GM18511 (cell line): ENCODE measurements around the gene SLC16A5.
A peak's percentile ranks its signal among the peaks of the same experiment; 100 is the strongest.
"Not testable (repeated sequence)": the region's sequence is repeated elsewhere in the genome, so short reads cannot be mapped to it uniquely, and the experiment has no call there.

Experiments
- ATAC-seq: cut with Tn5 transposase; IDR thresholded peaks from one replicate; pipeline ENCODE4 v1.9.1; 2021; ENCODE audit warnings: mild to moderate bottlenecking, moderate library complexity; ENCODE audit not compliant: unreplicated experiment

SLC16A5 gene, protein sequence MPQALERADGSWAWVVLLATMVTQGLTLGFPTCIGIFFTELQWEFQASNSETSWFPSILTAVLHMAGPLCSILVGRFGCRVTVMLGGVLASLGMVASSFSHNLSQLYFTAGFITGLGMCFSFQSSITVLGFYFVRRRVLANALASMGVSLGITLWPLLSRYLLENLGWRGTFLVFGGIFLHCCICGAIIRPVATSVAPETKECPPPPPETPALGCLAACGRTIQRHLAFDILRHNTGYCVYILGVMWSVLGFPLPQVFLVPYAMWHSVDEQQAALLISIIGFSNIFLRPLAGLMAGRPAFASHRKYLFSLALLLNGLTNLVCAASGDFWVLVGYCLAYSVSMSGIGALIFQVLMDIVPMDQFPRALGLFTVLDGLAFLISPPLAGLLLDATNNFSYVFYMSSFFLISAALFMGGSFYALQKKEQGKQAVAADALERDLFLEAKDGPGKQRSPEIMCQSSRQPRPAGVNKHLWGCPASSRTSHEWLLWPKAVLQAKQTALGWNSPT

DNA sequence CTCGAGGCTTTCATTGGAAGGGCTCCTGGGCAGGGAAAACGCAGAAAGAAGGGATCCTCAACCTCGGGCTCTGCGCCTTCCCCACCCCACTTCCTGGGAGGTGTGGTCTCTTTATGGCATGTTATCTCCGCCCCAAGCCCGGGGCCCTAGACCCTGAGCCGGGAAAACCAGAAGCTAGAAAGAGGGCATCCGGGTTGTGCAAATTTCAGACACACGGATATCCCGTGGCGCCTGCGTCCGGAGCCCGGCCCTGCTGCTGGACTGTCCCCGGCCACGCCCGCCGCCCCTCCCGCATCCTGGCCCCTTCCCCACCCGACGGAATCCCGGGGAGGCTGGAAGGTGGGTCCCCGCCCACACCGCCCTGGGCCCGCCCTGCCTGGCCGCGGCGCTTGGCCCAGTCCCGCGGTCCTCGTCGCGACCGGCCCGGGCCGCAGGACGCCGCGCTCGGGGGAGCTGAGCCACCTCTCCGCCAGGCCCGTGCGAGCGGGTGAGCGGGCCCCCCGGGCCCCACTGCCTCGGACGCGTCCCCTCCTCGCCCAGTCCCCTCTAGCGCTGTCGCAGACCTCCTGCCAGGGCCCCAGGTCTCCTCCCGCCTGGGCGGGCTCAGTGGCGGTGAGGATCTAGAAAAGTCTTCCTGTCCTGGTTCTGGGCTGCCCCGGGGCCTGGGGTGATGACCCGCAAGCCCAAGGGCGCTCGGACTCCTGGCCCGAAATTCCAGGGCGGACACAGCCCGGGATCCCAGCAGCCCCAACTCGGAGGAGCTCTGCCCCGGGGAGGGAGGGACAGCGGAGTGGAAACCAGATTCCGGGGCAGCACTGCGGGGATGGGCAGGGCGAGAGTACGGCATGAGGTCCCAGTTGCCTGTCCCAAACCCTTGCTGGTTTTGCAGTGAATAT lies at the start of gene SLC16A5:
Gene SLC16A5 (plus strand): TSS at position 397 of the 896 bp plus-strand sequence. CDS start 5,683 bp downstream, outside the sequence.
- peak; percentile 61 for ATAC-seq

DNA sequence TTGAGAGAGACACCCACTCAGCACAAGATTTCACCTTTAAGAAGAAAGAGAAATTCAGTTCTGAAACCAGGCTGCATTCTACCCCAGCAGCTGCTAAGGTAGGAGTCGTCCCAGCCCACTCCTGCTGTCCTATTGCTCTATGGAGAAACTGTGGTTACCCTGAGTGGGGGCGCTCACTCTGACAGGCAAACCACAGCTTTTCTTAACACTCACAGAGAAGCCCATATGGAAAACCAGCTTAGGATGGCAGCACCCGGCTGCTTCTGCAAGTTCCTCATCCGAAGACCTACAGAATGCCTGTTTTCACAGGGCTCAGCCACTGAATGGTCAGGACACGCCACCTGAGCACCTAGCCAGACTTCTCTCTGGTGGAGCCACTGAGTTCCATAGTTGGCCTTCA lies 48.5 kb upstream of the SLC16A5 start:
- ATAC-seq, result no peak

DNA sequence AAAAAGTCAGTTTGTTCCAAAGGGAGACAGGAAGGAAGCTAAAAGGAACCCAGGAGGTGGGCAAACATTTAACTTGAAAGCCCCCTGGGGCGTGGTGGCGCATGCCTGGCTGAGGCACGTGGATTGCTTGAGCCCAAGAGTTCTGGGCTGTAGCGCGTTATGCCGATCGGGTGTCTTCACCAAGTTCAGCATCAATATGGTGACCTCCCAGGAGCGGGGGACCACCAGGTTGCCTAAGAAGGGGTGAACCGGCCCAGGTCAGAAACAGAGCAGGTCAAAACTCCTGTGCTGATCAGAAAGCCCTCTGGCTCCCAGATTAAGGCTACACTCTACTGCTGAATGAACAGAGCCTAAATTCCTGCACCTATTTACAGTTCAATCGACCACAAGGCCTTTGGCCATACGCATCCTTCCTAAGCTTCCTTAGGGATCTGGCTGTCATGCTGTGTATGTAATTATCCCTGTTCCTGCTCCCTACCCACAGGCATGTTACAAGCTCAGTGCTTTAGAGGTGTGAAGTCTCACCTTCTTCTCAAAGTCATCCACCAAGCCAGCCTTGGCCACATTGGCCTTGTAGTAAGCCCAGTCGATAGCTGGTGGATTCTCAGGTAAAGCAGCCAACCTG lies 46.0 kb upstream of the SLC16A5 start:
- no peak for ATAC-seq

DNA sequence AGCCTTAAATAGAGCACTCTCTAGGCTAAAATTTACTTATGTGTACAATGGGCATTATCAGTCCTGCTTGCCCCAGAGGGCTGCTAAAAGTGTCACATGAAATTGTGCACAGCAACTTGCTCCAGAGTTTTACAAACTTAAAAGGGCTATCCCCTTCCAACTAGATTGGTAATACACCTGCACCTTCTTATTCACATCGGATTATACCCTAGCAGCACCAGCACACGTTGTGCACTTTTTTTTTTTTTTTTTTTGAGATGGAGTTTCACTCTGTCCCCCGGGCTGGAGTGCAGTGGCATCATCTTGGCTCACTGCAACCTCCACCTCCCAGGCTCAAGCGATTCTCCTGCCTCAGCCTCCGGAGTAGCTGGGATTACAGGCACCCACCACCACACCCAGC lies 44.0 kb upstream of the SLC16A5 start:
- not testable (repeated sequence) for ATAC-seq

DNA sequence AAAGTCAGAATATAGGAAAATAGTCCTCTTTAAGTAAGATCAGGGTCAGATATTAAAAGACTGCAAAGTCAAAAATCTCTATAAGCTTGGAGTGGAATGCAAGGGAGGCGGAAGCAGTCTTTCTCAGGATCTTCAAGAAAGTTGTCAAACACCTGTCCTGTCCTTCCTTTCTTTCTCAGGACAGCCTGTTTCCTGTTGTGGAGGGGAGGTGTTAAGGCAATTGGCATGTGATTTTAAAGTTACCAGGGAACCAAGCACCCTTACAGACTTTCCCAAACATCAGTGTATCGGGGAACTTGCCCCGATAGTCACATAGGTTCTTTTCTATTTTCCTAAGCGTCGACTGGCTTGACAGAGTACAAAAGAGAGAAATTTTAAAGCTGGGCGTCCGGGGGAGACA lies 43.0 kb upstream of the SLC16A5 start:
- no peak for ATAC-seq

DNA sequence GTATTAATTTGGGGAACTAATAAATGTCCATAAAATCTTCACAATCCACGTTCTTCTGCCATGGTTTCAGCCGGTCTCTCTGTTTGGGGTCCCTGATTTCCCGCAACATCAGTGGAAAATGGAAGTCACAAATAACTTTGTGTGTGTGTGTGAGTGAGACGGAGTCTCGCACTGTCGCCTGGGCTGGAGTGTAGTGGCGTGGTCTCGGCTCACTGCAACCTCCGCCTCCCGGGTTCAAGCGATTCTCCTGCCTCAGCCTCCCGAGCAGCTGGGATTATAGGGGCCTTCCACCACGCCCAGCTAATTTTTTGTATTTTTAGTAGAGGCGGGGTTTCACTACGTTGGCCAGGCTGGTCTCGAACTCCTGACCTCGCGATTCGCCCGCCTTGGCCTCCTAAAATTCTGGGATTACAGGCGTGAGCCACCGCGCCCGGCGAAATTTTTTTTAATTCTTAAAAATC lies 41.8 kb upstream of the SLC16A5 start:
- ATAC-seq, result not testable (repeated sequence)

DNA sequence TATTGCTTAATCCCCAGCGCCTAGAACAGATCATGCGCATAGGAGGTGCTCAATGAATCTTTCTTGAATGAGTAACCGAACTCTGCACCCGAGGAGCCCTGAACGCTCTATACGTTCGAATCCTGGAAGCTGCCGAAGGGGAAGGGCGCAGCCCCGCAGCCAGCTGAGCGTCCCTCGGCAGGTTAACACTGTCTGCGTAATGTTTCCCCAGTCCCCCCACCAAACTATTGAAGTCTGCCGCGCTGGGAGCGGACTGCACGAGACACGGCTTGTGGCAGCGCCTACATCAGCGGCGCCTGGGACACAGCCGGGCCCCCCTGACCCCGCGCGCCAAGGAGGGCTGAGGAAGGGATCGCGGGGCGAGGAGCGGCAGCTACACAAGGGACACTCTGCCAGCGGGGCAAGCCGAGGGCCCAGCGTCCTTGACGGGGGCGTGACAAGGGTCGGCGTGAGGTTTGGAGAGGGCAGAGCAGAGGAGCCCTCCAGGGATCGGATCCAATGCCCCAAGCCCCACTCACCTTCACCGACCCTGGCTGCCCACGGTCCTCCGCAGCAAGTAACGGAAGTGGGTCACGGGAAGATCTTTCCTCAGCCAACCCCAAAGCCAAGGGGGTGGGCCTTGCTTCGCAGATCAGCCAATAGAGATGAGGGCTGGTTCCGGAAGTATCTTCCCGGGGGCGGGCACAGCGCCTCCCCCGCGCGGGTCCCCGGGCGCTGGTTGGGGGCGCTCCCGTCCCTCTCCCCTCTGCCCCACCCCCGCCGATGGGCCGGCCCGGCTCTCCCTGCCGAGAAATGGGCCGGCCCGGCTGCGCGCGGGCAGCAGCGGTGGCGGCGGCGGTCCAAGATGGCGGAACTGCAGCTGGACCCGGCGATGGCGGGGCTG lies 41.1 kb upstream of the SLC16A5 start, which contains the start of the genes ATP5PD and KCTD2:
Gene ATP5PD (minus strand): TSS at position 563 of the 883 bp plus-strand sequence. CDS start 4,319 bp downstream, outside the sequence.
Gene KCTD2 (plus strand): TSS at position 819 of the 883 bp plus-strand sequence. CDS start 26 bp downstream, at position 845.
- ATAC-seq, result peak; percentile 95

DNA sequence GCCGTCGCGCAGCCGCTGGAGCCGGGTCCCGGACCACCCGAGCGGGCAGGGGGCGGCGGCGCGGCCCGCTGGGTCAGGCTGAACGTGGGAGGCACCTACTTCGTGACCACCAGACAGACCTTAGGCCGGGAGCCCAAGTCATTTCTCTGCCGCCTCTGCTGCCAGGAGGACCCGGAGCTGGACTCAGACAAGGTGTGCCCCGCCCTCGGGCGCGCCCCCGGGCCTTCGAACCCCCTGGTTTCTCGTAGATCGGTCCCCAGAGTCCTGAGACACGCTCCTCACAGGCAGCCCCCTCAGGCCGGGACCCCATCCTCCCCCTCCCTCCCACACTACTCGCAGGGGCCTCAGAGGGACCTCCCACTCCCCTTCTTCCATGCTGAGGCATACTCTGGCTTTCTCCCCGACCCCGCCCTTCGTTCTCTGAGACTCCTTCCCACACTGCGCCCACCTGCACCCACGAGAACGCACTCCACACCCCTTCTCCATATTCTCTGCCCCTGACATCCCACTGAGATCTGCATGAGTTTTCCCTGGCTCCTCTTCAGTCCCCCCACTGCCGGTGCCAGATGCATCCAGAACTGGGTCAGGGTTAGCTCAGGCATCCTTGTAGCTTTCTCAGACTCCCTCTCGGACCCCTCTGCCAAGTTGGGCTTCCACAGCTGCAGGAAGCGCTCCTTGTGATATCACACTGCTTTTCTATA lies 40.2 kb upstream of the SLC16A5 start:
- peak; percentile 2 for ATAC-seq

DNA sequence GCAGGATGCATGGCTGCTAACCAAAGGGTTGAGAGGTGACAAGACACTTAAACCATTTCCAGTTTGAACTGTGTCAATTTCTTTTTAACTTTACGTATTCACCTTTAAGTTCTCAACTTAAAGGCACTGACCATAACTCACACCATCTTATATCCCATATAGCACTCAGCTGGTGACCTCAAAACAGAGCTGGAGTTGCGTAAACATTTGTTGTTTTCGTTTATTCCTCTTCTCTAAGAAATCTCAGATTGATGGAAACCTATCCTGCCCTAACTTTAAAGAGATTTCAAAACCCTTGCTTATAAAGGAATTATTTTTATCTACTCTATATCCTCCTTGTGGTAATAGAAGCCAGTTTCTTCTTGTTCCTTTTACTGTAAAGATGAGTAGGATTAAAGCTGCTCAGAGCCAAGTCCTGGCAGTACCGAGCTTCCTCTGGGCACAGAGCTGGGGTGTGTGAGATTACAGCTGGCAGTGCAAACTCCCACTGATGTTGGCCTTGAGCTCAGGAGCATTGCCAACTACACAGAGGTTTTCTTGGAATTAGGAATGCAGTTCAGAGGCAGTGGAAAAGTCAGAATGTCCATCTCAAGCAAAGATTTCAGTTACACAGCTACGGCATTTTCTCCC lies 39.4 kb upstream of the SLC16A5 start:
- ATAC-seq, result no peak

DNA sequence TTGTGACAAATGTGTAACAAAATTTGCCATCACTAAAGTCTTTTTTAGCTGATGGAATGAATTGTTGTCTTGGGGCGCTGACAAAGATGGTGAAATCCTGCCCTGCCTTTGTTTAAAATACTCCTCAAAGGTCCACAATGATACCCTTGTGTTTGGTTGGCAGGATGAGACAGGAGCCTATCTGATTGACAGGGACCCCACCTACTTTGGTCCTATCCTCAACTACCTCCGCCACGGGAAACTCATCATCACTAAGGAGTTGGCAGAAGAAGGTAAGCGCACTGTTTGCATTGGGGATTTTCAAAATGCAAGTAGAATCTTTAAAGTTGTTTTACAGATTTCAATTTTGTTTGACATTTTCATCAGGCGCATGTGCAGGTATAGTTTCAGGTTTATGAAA lies 38.7 kb upstream of the SLC16A5 start:
- no peak for ATAC-seq

DNA sequence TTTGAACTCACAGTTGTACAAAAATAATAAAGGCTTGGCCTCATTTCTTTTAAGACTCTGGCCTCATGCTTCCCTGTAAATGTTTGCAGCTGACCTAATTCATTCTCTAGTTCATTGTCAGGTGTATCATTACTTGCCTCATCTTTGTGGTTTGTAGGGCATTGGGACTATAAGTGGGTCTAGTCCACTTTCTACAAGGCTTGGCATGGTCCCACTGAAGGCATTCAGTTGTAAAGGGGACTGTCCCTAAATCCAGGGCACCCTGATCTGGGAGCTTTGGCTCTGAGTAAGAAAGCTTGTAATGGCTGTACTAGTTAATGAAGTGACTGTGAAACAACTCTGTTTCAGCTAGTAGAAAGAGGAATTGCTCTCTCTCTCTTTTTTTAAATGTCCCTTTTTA lies 38.0 kb upstream of the SLC16A5 start:
- no peak for ATAC-seq

DNA sequence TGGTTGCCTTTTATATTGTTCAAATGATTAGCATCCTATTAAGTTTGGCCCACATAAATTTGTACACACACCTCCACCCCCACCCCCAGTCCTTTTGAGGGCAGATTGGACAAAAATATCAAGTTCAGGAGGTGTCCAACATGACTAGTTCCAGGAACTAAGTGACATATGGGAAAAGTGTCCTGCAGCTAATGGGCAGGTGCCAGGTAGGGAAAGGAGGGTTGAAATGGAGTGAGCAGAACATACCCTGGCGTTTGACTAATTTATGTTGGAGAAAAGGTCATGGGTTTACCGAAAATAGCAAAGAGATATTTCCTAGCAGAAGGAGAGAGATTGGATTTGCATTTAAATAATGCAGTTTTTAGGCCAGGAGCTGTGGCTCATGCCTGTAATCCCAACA lies 35.8 kb upstream of the SLC16A5 start:
- ATAC-seq, result no peak

DNA sequence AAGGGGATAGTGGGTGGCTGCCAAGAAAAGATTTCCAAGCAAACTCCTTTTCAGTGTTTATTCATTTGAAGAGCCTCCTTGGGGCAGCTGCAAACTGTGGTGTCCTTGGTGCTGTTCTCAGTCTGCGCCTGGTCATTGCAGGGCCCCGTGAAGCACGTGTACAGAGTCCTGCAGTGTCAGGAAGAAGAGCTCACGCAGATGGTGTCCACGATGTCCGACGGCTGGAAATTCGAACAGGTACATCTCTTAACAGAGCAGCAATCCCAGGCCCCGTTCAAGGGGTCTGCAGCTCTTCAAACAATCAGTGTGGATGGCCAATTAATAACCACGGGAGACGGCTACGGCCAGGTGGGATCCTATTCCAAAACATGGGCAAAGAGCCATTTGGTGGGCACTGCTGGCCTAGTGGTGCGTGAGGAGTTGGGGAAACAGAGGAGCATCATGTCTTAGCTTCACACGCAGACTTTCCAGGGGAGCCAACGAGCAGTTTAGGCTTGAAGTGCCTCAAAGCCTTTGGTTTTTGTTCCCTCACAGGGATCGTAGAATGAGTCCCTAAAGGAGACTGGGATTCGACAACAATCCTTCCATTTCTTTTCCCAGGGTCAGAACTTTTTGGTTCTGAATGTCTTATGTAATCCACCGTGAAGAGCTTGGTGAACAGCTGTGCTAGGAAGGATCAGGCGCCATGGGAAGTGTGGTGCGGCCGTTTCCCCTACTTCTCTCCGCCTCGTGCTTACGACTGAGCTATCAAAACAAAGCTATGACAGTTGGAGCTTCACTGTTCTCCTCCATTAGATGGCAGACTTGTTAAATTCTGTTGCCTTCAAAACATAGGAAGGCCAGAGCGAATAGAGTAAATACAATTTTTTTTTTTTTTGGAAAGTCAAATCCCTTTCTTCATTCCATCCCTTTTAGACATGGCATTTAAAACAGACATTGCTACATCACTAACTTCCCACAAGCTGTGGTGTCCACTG lies 28.1 kb upstream of the SLC16A5 start:
- no peak for ATAC-seq

DNA sequence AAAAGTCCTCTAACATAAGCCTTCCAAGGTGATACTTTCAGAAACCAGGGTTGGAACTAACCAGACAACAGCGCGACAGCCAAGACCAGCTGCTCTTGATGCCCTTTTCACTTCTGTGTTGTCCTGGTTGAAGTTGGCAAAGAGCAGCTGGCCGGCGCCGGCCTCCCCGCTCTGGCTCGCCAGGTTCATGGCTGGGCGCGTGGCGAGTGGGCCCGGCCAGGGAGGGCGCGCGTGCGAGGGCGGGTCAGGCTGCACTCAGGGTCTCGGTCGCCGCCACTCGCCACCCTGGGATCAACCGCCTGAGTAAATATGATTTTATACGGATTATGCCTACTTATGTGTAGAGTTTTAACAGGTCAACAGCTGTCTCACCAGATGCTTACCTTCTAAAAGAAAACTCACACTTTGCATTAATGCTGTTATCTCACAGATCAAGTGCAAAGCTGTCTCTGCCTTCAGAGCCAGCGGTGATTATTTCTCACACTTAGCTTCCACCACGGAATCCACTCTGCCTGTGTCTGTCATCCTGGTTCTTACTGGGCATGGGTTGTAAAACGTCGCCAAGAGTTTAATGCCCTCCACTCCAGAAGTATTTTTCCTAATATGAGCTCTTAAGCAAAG lies 27.2 kb upstream of the SLC16A5 start:
- ATAC-seq, result no peak

DNA sequence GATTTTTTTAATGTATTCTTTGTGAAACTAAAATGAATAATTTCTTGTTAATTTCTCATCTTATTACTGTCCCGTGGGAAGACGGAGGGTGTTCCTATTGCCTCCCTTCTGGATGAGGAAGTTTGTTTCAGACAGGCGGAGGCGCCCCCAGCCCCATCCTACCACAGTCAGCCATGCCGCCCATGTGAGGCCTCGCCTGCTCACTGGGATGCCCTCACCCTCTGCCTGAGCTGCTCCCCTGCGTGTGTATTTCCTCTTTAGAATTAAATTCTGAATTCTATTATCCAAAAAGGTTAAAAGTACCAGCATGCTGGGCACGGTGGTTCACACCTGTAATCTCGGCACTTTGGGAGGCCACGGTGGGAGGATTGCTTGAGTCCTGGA lies 26.7 kb upstream of the SLC16A5 start:
- no peak for ATAC-seq

DNA sequence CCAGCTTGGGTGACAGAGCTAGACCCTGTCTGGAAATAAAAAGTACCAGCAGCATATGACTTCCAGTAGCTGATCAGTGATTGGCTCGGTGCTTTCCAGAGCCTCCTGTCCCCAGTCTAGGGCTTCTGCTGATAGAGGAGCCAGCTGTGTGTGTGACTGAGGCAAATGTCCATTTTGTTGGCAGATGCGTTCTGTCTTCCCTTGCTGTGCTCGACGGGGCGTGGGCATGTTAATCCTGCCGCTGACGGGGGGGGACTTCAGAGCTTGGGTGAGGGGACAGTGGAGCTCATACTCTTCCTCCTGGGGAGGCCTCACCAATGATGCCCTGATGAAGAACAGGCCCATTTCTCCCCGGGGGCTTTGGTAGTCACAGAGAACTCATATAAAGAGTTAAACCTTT lies 26.1 kb upstream of the SLC16A5 start:
- ATAC-seq, result no peak

DNA sequence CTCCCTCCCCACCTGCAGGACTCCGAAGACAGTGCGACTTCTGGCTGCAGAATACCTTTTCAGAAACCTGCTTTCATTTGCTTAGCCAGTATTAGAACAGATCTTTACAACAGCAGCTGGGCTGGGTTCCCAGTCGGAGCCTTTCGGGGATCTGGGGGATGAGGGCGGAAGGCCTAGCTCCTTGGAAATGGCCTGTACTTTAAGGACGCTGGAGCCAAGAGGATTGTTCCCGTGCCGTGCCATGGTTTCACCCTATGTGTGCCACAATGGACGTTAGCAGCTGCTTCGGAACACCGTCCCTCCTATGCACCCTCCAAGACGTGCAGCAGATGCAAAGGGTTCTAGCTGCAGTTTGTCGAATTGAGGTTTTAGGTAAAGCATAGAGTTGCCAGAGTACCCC lies 24.6 kb upstream of the SLC16A5 start:
- ATAC-seq, result no peak
